HG03571 (cell line): ENCODE results near the gene ZAP70.

Experiments used
- ATAC-seq: cut with Tn5 transposase; IDR thresholded peaks from one replicate; pipeline ENCODE4 v1.9.1; 2021; ENCODE audit not compliant: unreplicated experiment

Gene ZAP70

GRCh38 chr2:97715951-97716694 is 2.7 kb downstream of the ZAP70 start:
- ATAC-seq = no peak

GRCh38 chr2:97716695-97717612 is 3.6 kb downstream of the ZAP70 start:
- no peak for ATAC-seq

GRCh38 chr2:97717613-97717995 is 4.2 kb downstream of the ZAP70 start:
- ATAC-seq = no peak

- ATAC-seq = no peak
These were observed 4.9 kb downstream of the ZAP70 start for GRCh38 chr2:97718051-97718882.

- no peak for ATAC-seq
These were observed 5.6 kb downstream of the ZAP70 start for GRCh38 chr2:97718942-97719341.

- ATAC-seq = no peak
These were observed 6.2 kb downstream of the ZAP70 start for GRCh38 chr2:97719362-97720155.

- no peak for ATAC-seq
These were observed 7.4 kb downstream of the ZAP70 start for GRCh38 chr2:97720746-97721145.

- no peak for ATAC-seq
These were observed 8.9 kb downstream of the ZAP70 start for GRCh38 chr2:97722227-97722626.

GRCh38 chr2:97723156-97724072 is 10.0 kb downstream of the ZAP70 start:
- ATAC-seq = no peak

GRCh38 chr2:97724073-97724410 is 10.7 kb downstream of the ZAP70 start:
- no peak for ATAC-seq

GRCh38 chr2:97724501-97724900 is 11.1 kb downstream of the ZAP70 start:
- no peak for ATAC-seq

GRCh38 chr2:97724946-97725688 is 11.7 kb downstream of the ZAP70 start:
- no peak for ATAC-seq

GRCh38 chr2:97726261-97727064 is 13.1 kb downstream of the ZAP70 start:
- no peak for ATAC-seq

- ATAC-seq = no peak
These were observed 13.9 kb downstream of the ZAP70 start for GRCh38 chr2:97727296-97727695.

- ATAC-seq = no peak
These were observed 14.8 kb downstream of the ZAP70 start for GRCh38 chr2:97728091-97728731.

GRCh38 chr2:97730245-97730644 is 16.9 kb downstream of the ZAP70 start:
- ATAC-seq = no peak

- ATAC-seq = no peak
These were observed 18.1 kb downstream of the ZAP70 start for GRCh38 chr2:97731274-97732020.
